NT2/D1 (cell line): ENCODE data around the gene CLCF1.

Source experiments
- YY1 ChIP-seq: IDR thresholded peaks from 2 replicates; pipeline ENCODE4 v1.6.1; 2011; ENCODE audit not compliant: insufficient read length, insufficient read depth
- ZNF274 ChIP-seq: IDR thresholded peaks from 2 replicates; pipeline ENCODE4 v1.6.1; 2011; ENCODE audit warnings: mild to moderate bottlenecking, low read depth, low read length

DNA sequence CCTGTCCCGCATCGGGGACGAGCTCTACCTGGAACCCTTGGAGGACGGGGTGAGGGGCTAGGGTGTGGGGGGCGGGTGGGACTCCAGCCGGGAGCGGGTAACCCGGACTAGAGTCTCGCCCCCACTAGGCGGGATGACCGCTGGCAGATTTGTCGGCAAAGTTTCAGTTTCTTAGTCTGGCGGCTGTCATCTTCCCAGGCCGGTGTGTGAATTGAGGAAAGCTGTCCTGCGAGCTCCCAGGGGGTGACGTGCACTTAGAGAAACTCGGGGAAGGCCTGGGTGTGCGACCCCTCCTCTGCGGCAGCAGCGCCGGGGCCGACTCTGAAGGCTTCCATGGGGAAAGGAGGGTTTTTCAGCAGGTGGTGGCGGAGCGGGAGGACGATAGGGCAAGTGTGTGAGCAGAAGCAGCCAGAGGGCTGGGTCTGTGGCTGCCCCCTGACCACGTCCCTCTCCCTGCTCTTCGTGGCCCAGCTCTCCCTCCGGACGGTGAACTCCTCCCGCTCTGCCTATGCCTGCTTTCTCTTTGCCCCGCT lies 18.9 kb upstream of the CLCF1 start:
- no peak for TF ChIP-seq ZNF274
- TF ChIP-seq YY1: no peak
